SK-N-SH (cell line): ENCODE measurements around the gene PRKG1.

Source experiments
- CTCF ChIP-seq: fragments of 200-600 bp; sonication (generic); IDR thresholded peaks from 2 replicates; pipeline ENCODE4 v1.6.1; 2017; ENCODE audit warnings: antibody characterized with exemption, mild to moderate bottlenecking, moderate library complexity
- EP300 ChIP-seq, 2 experiments: IDR thresholded peaks; 2 replicates each; pipeline versions ENCODE4 v1.4.0 to v1.6.1; 2012; ENCODE audit warnings: borderline replicate concordance in 1 of 2, low read depth in 1 of 2, low read length in 1 of 2
- FOXM1 ChIP-seq: IDR thresholded peaks from 2 replicates; pipeline ENCODE4 v1.4.0; 2012; ENCODE audit warnings: low read depth, mild to moderate bottlenecking
- GABPA ChIP-seq: IDR thresholded peaks from 2 replicates; pipeline ENCODE4 v1.4.0; 2012; ENCODE audit warnings: low read depth, mild to moderate bottlenecking
- MXI1 ChIP-seq: IDR thresholded peaks from 2 replicates; pipeline ENCODE4 v1.6.1; 2012; ENCODE audit warnings: mild to moderate bottlenecking, low read depth, low read length, improper control_type of control experiment
- NFIC ChIP-seq: IDR thresholded peaks from 2 replicates; pipeline ENCODE4 v1.4.0; 2012; ENCODE audit warnings: borderline replicate concordance
- POLR2AphosphoS5 ChIP-seq: IDR thresholded peaks from 2 replicates; pipeline ENCODE4 v1.6.1; 2012; ENCODE audit warnings: low read depth, low read length
- RCOR1 ChIP-seq: fragments of 150-350 bp; IDR thresholded peaks from 2 replicates; pipeline ENCODE4 v1.6.1; 2017; ENCODE audit warnings: antibody characterized with exemption, low read length
- RFX5 ChIP-seq: IDR thresholded peaks from 2 replicates; pipeline ENCODE4 v1.6.1; 2012; ENCODE audit warnings: mild to moderate bottlenecking, improper control_type of control experiment, low read length
- TAF1 ChIP-seq: IDR thresholded peaks from 2 replicates; pipeline ENCODE4 v1.6.1; 2012; ENCODE audit warnings: low read depth, mild to moderate bottlenecking, low read length, moderate library complexity, borderline replicate concordance
- TCF12 ChIP-seq: IDR thresholded peaks from 2 replicates; pipeline ENCODE4 v1.4.0; 2012

- TF ChIP-seq GABPA (no peak), CTCF (no peak), POLR2AphosphoS5 (no peak), NFIC (no peak), FOXM1 (no peak), MXI1 (no peak), RFX5 (no peak), TAF1 (no peak), EP300 (IDR thresholded peaks at IDR 0.05; ENCODE audit: borderline replicate concordance in 1 of 2, low read depth in 1 of 2, low read length in 1 of 2) (no peak), TCF12 (no peak), RCOR1 (no peak)
These were observed 825.9 kb downstream of the PRKG1 start for GRCh38 chr10:51900180-51900579.
